ENCODE data around the gene SLC5A3.

SLC5A3 gene

GRCh38 chr21:34100790-34101189 lies 27.4 kb downstream of the SLC5A3 start:
- no peak for DNase-seq (ENCODE audit: low spot score)

- DNase-seq (ENCODE audit: low spot score), result no peak
Measured at GRCh38 chr21:34105947-34106541, 32.7 kb downstream of the SLC5A3 start.

GRCh38 chr21:34107606-34108005 lies 34.2 kb downstream of the SLC5A3 start:
- no peak for DNase-seq (ENCODE audit: low spot score)

GRCh38 chr21:34109075-34109474 lies 35.7 kb downstream of the SLC5A3 start:
- DNase-seq (ENCODE audit: low spot score), result no peak

- no peak for DNase-seq (ENCODE audit: low spot score)
Measured at GRCh38 chr21:34110594-34111202, 37.3 kb downstream of the SLC5A3 start.

GRCh38 chr21:34112316-34113033 lies 39.1 kb downstream of the SLC5A3 start:
- no peak for DNase-seq (ENCODE audit: low spot score)

- DNase-seq (ENCODE audit: low spot score), result no peak
Measured at GRCh38 chr21:34113842-34114241, 40.5 kb downstream of the SLC5A3 start.

- DNase-seq (ENCODE audit: low spot score), result no peak
Measured at GRCh38 chr21:34115160-34115559, 41.8 kb downstream of the SLC5A3 start.

GRCh38 chr21:34116569-34116968 lies 43.2 kb downstream of the SLC5A3 start:
- DNase-seq (ENCODE audit: low spot score), result no peak

- no peak for DNase-seq (ENCODE audit: low spot score)
Measured at GRCh38 chr21:34120867-34121266, 47.5 kb downstream of the SLC5A3 start.

- no peak for DNase-seq (ENCODE audit: low spot score)
Measured at GRCh38 chr21:34122047-34122446, 48.7 kb downstream of the SLC5A3 start.

All from GM03348 (cell line).